ENCODE results near the gene SFMBT2.

SFMBT2 gene

GRCh38 chr10:7365027-7365745 is 45.6 kb downstream of the SFMBT2 start:
- no peak for TF ChIP-seq CTCF (IDR thresholded peaks at IDR 0.05)

- no peak for TF ChIP-seq CTCF (IDR thresholded peaks at IDR 0.05)
Observed at GRCh38 chr10:7364474-7364873, 46.4 kb downstream of the SFMBT2 start.

- TF ChIP-seq CTCF (IDR thresholded peaks at IDR 0.05), result no peak
Observed at GRCh38 chr10:7363700-7364099, 47.1 kb downstream of the SFMBT2 start.

GRCh38 chr10:7362471-7362870 is 48.4 kb downstream of the SFMBT2 start:
- no peak for TF ChIP-seq CTCF (IDR thresholded peaks at IDR 0.05)

- no peak for TF ChIP-seq CTCF (IDR thresholded peaks at IDR 0.05)
Observed at GRCh38 chr10:7361316-7361715, 49.5 kb downstream of the SFMBT2 start.

- TF ChIP-seq CTCF (IDR thresholded peaks at IDR 0.05), result no peak
Observed at GRCh38 chr10:7359954-7360353, 50.9 kb downstream of the SFMBT2 start.

GRCh38 chr10:7359356-7359755 is 51.5 kb downstream of the SFMBT2 start:
- no peak for TF ChIP-seq CTCF (IDR thresholded peaks at IDR 0.05)

GRCh38 chr10:7357193-7357592 is 53.6 kb downstream of the SFMBT2 start:
- no peak for TF ChIP-seq CTCF (IDR thresholded peaks at IDR 0.05)

All from LNCAP (cell line).